ENCODE data around the gene MIEN1. TPM values are rescaled to one million over a fixed set of nuclear protein-coding genes. Genes with fewer than 3 reads are reported as not detected.
"Not testable (repeated sequence)": the region's sequence is repeated elsewhere in the genome, so short reads cannot be mapped to it uniquely, and the experiment has no call there.

MIEN1 gene
- total and polyA plus RNA-seq, 3 experiments from 2014 or later: 42.3 to 114 (median 46.2) TPM

DNA sequence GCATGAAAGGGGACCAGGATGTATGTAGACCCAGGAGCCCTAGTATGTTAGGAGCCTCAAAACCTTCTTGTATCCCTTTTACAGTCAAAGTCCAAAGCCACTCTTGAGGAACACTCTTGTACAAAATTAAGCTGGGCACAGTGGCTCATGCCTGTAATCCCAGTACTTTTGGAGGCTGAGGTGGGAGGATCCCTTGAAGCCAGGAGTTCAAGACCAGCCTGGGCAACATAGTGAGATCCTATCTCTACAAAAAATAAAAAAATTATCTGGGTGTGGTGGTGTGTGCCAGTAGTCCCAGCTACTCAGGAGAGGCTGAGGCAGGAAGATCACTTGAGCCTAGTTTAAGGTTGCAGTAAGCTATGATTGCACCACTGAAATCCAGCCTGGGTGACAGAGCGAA, 4.4 kb downstream of the MIEN1 start:
- H3K4me3 Mint-ChIP-seq: peak overlapping the region in 1 of 7 donors; percentile 48
- H3K4me3 ChIP-seq (ENCODE audit: low read length); H3K36me3 ChIP-seq (ENCODE audit: insufficient read depth, low read length); H3K27me3 Mint-ChIP-seq; H3K27ac ChIP-seq (ENCODE audit: low read depth, low read length); H3K27me3 ChIP-seq (ENCODE audit: insufficient read depth, low read length, poor library complexity, severe bottlenecking); DNase-seq; H3K9me3 Mint-ChIP-seq; POLR2A ChIA-PET; H3K9me3 ChIP-seq (ENCODE audit: low read length): not testable (repeated sequence)
- CTCF ChIA-PET: interaction anchor here (1.4 kb wide), 1 partner anchor 104 kb away, joined by 3 read pairs; no protein-coding TSS in a partner anchor
- peak overlapping the region in 3 of 8 donors; percentile 17 to 39 (median 32) for H3K27ac Mint-ChIP-seq
- H3K4me1 Mint-ChIP-seq: peaks cover 13 to 21% (median 15%) of the 10 kb centered on the region in 3 donors
- peaks cover 0 to 41% (median 5%) of the 10 kb centered on the region in 3 donors for H3K36me3 Mint-ChIP-seq
- peaks cover 15% of the 10 kb centered on the region for H3K4me1 ChIP-seq (ENCODE audit: insufficient read depth, low read length)

DNA sequence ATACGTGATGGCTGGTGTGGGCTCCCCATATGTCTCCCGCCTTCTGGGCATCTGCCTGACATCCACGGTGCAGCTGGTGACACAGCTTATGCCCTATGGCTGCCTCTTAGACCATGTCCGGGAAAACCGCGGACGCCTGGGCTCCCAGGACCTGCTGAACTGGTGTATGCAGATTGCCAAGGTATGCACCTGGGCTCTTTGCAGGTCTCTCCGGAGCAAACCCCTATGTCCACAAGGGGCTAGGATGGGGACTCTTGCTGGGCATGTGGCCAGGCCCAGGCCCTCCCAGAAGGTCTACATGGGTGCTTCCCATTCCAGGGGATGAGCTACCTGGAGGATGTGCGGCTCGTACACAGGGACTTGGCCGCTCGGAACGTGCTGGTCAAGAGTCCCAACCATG, 5.6 kb downstream of the MIEN1 start:
- CTCF ChIA-PET: interaction anchor here (1.4 kb wide), 1 partner anchor 103 kb away, joined by 3 read pairs; no protein-coding TSS in a partner anchor

DNA sequence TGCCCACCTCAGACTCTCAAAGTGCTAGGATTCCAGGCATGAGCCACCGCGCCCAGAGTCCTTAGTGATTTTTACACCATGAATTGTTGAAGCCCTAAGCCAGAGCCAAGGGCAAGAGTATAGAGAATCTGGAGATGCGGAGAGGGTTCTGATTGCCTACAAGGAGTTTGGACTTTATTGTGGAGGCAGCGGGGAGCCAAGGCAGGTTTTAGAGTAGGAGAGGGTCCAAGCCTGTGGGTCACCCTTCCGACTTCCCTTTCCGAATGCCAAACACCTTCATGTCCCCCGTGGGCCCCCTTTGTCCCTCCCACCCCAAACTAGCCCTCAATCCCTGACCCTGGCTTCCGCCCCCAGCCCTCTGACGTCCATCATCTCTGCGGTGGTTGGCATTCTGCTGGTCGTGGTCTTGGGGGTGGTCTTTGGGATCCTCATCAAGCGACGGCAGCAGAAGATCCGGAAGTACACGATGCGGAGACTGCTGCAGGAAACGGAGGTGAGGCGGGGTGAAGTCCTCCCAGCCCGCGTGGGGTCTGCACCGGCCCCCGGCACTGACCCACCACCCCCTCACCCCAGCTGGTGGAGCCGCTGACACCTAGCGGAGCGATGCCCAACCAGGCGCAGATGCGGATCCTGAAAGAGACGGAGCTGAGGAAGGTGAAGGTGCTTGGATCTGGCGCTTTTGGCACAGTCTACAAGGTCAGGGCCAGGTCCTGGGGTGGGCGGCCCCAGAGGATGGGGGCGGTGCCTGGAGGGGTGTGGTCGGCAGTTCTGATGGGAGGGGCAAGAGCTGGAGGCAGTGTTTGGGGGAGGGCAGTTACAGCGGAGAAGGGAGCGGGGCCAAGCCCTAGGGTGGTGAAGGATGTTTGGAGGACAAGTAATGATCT, 7.1 kb downstream of the MIEN1 start:
- H3K36me3 ChIP-seq (ENCODE audit: insufficient read depth, low read length): no peaks in the 10 kb centered on the region
- H3K27ac ChIP-seq (ENCODE audit: low read depth, low read length): no peak overlapping the region
- no peak overlapping the region for H3K4me3 ChIP-seq (ENCODE audit: low read length)
- Mint-ChIP-seq H3K4me1 (peaks cover 0 to 3% (median 0%) of the 10 kb centered on the region in 3 donors), H3K36me3 (peaks cover 0 to 25% (median under 1%) of the 10 kb centered on the region in 3 donors), H3K9me3 (no peaks in the 10 kb centered on the region), H3K4me3 (peak overlapping the region in 1 of 7 donors; percentile 69), H3K27ac (no peak overlapping the region), H3K27me3 (no peaks in the 10 kb centered on the region)
- no peaks in the 10 kb centered on the region for H3K9me3 ChIP-seq (ENCODE audit: low read length)
- CTCF ChIA-PET: interaction anchor here (1.2 kb wide), 1 partner anchor 101 kb away, joined by 4 read pairs; no protein-coding TSS in a partner anchor
- no peak for DNase-seq
- H3K4me1 ChIP-seq (ENCODE audit: insufficient read depth, low read length): no peaks in the 10 kb centered on the region
- POLR2A ChIA-PET: no interaction called here
- H3K27me3 ChIP-seq (ENCODE audit: insufficient read depth, low read length, poor library complexity, severe bottlenecking): no peaks in the 10 kb centered on the region

More for the DNA sequence above, 5.6 kb downstream of the MIEN1 start:
- peak overlapping the region in 1 of 7 donors; percentile 30 for H3K4me3 Mint-ChIP-seq
- peaks cover 12% of the 10 kb centered on the region for H3K4me1 ChIP-seq (ENCODE audit: insufficient read depth, low read length)
- no peaks in the 10 kb centered on the region for H3K27me3 Mint-ChIP-seq
- no peak overlapping the region for H3K27ac Mint-ChIP-seq
- H3K27me3 ChIP-seq (ENCODE audit: insufficient read depth, low read length, poor library complexity, severe bottlenecking): no peaks in the 10 kb centered on the region
- H3K4me1 Mint-ChIP-seq: peaks cover 11 to 17% (median 12%) of the 10 kb centered on the region in 3 donors
- no peaks in the 10 kb centered on the region for H3K36me3 ChIP-seq (ENCODE audit: insufficient read depth, low read length)
- H3K9me3 ChIP-seq (ENCODE audit: low read length): no peaks in the 10 kb centered on the region
- H3K9me3 Mint-ChIP-seq: no peaks in the 10 kb centered on the region
- no peak overlapping the region for H3K4me3 ChIP-seq (ENCODE audit: low read length)
- POLR2A ChIA-PET: no interaction called here
- H3K36me3 Mint-ChIP-seq: peaks cover 0 to 37% (median 5%) of the 10 kb centered on the region in 3 donors
- no peak overlapping the region for H3K27ac ChIP-seq (ENCODE audit: low read depth, low read length)
- DNase-seq: no peak

DNA sequence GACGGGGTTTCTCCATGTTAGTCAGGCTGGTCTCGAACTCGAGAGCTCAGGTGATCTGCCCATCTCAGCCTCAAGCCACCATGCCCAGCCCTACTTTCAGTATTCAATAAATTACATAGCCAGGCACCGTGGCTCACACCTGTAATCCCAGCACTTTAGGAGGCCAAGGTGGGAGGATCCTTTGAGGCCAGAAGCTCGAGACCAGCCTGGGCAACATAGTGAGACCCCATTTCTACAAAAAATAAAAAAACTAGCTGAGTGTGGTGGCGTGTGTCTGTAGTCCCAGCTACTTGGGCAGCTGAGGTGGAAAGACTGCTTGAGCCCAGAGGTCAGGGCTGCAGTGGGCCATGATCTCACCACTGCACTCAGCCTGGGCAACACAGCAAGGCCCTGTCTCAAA, 8.2 kb downstream of the MIEN1 start:
- DNase-seq: no peak
- no peak overlapping the region for H3K4me3 ChIP-seq (ENCODE audit: low read length)
- no peaks in the 10 kb centered on the region for H3K9me3 ChIP-seq (ENCODE audit: low read length)
- H3K27ac Mint-ChIP-seq: no peak overlapping the region
- H3K9me3 Mint-ChIP-seq: no peaks in the 10 kb centered on the region
- H3K27me3 Mint-ChIP-seq: no peaks in the 10 kb centered on the region
- POLR2A ChIA-PET: no interaction called here
- no peak overlapping the region for H3K27ac ChIP-seq (ENCODE audit: low read depth, low read length)
- H3K27me3 ChIP-seq (ENCODE audit: insufficient read depth, low read length, poor library complexity, severe bottlenecking): no peaks in the 10 kb centered on the region
- H3K4me1 ChIP-seq (ENCODE audit: insufficient read depth, low read length): no peaks in the 10 kb centered on the region
- H3K4me1 Mint-ChIP-seq: no peaks in the 10 kb centered on the region
- no peaks in the 10 kb centered on the region for H3K36me3 ChIP-seq (ENCODE audit: insufficient read depth, low read length)
- H3K4me3 Mint-ChIP-seq: no peak overlapping the region
- peaks cover 0 to 14% (median 0%) of the 10 kb centered on the region in 3 donors for H3K36me3 Mint-ChIP-seq
- CTCF ChIA-PET: interaction anchor here (1.0 to 1.2 kb wide), 2 partner anchors 9 to 100 kb away, joined by 3 to 4 read pairs; no protein-coding TSS in a partner anchor

DNA sequence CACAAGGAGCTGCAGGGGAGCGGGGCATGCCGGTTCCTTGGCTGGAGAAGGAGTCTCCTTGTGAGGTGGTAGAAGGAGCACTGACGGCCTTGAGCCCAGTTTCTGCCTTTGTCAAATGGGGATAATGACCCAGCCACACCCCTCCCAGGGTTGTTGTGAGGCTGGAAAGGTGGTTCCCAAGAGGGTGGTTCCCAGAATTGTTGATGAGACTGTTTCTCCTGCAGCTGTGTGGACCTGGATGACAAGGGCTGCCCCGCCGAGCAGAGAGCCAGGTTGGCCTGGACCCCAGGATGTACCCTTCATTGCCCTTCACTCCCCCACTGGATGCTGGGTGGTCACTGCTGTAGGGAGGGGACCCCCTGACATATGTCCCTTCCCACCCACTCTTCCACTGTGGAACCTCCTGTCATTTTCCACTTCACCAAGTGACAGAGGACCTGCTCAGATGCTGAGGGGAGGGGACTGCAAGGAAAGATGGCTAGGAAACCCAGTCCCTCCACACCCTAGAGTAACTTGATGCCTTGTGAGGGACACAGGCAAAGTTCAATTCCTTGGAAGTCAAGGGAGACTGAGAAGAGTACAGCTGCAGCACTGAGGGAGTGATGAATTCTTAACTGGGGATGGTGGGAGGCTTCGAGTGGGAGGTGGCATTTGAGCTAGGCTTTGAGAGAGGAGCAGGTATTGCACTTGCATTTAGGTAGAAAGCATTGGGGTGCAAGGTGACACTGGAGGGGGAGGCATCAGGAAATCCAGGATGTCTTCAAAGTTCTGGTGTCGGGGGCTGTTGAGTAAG, 10.6 kb downstream of the MIEN1 start:
- no peaks in the 10 kb centered on the region for H3K27me3 Mint-ChIP-seq
- no peaks in the 10 kb centered on the region for H3K9me3 ChIP-seq (ENCODE audit: low read length)
- H3K36me3 ChIP-seq (ENCODE audit: insufficient read depth, low read length): no peaks in the 10 kb centered on the region
- CTCF ChIA-PET: interaction anchor here (1.0 to 1.7 kb wide), 2 partner anchors 11 to 98 kb away, joined by 3 to 5 read pairs; partner anchors contain the start of gene MIEN1
- no peaks in the 10 kb centered on the region for H3K4me1 Mint-ChIP-seq
- no peak overlapping the region for H3K4me3 ChIP-seq (ENCODE audit: low read length)
- H3K9me3 Mint-ChIP-seq: no peaks in the 10 kb centered on the region
- POLR2A ChIA-PET: no interaction called here
- H3K4me1 ChIP-seq (ENCODE audit: insufficient read depth, low read length): no peaks in the 10 kb centered on the region
- no peak for DNase-seq
- no peaks in the 10 kb centered on the region for H3K36me3 Mint-ChIP-seq
- H3K27ac Mint-ChIP-seq: peak overlapping the region in 1 of 8 donors; percentile 31
- no peak overlapping the region for H3K4me3 Mint-ChIP-seq
- no peaks in the 10 kb centered on the region for H3K27me3 ChIP-seq (ENCODE audit: insufficient read depth, low read length, poor library complexity, severe bottlenecking)
- H3K27ac ChIP-seq (ENCODE audit: low read depth, low read length): no peak overlapping the region

DNA sequence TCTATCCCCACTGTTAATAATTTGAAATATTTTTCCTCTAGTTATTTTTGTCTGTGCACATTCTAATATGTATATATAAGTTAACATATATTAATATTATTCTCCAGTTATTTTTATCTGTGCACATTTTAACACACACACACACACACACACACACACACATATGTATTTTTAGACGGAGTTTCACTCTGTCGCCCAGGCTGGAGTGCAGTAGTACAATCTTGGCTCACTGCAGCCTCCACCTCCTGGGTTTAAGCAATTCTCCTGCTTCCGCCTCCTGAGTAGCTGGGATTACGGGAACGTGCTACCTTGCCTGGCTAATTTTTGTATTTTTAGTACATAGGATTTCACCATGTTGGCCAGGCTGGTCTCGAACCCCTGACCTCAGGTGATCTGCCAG, 12.7 kb downstream of the MIEN1 start:
- Mint-ChIP-seq H3K27me3 (no peaks in the 10 kb centered on the region), H3K9me3 (no peaks in the 10 kb centered on the region), H3K4me3 (no peak overlapping the region), H3K27ac (no peak overlapping the region), H3K36me3 (peaks cover 0 to 1% (median 0%) of the 10 kb centered on the region in 3 donors), H3K4me1 (no peaks in the 10 kb centered on the region)
- Histone ChIP-seq H3K36me3 (ENCODE audit: insufficient read depth, low read length) (no peaks in the 10 kb centered on the region), H3K27me3 (ENCODE audit: insufficient read depth, low read length, poor library complexity, severe bottlenecking) (no peaks in the 10 kb centered on the region), H3K4me3 (ENCODE audit: low read length) (no peak overlapping the region), H3K9me3 (ENCODE audit: low read length) (no peaks in the 10 kb centered on the region), H3K27ac (ENCODE audit: low read depth, low read length) (no peak overlapping the region), H3K4me1 (ENCODE audit: insufficient read depth, low read length) (no peaks in the 10 kb centered on the region)
- ChIA-PET POLR2A (no interaction called here), CTCF (interaction anchor here (1.0 kb wide), 1 partner anchor 64 kb away, joined by 3 read pairs; no protein-coding TSS in a partner anchor)
- no peak for DNase-seq

DNA sequence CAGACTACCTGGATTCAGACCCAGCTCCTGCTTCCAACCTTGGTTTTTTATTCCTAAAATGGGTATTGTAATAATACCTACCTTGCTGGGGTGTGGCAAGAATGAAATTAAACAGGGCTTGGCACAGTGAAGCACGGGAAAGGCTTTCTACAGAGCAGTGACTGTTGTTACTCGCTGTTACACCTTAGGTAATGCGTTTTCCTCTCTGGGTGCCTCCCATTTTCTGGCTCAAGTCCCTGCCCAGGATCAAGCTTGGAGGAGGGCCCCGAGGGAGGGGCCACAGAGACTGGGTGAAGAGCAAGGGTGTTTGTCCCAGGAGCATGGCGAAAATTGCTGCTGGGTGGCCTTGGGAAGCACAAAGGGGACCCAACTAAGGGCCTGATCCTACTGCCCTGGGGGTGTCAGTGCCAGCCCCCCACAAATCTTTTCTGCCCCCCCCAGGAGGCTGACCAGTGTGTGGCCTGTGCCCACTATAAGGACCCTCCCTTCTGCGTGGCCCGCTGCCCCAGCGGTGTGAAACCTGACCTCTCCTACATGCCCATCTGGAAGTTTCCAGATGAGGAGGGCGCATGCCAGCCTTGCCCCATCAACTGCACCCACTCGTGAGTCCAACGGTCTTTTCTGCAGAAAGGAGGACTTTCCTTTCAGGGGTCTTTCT, 13.3 kb downstream of the MIEN1 start:
- POLR2A ChIA-PET: no interaction called here
- no peak for DNase-seq
- H3K36me3 Mint-ChIP-seq: peaks cover 0 to 1% (median 0%) of the 10 kb centered on the region in 3 donors
- H3K27ac Mint-ChIP-seq: no peak overlapping the region
- no peaks in the 10 kb centered on the region for H3K4me1 ChIP-seq (ENCODE audit: insufficient read depth, low read length)
- CTCF ChIA-PET: interaction anchor here (1.2 kb wide), 1 partner anchor 13 kb away, joined by 3 read pairs; the partner anchor contains the start of gene MIEN1
- no peak overlapping the region for H3K4me3 Mint-ChIP-seq
- no peaks in the 10 kb centered on the region for H3K36me3 ChIP-seq (ENCODE audit: insufficient read depth, low read length)
- H3K9me3 ChIP-seq (ENCODE audit: low read length): no peaks in the 10 kb centered on the region
- no peak overlapping the region for H3K27ac ChIP-seq (ENCODE audit: low read depth, low read length)
- H3K4me1 Mint-ChIP-seq: no peaks in the 10 kb centered on the region
- no peaks in the 10 kb centered on the region for H3K9me3 Mint-ChIP-seq
- H3K27me3 ChIP-seq (ENCODE audit: insufficient read depth, low read length, poor library complexity, severe bottlenecking): no peaks in the 10 kb centered on the region
- no peaks in the 10 kb centered on the region for H3K27me3 Mint-ChIP-seq
- no peak overlapping the region for H3K4me3 ChIP-seq (ENCODE audit: low read length)
